GM18861 (cell line): ENCODE measurements around the gene CDIPT.

ENCODE experiments used
- ATAC-seq: cut with Tn5 transposase; IDR thresholded peaks from one replicate; pipeline ENCODE4 v1.9.1; 2021; ENCODE audit not compliant: unreplicated experiment

Gene CDIPT

GRCh38 chr16:29860218-29860617 lies 2.8 kb downstream of the CDIPT start:
- ATAC-seq, result no peak

- ATAC-seq, result no peak
Measured at GRCh38 chr16:29858974-29859373, 4.1 kb downstream of the CDIPT start.

- ATAC-seq, result no peak
Measured at GRCh38 chr16:29858149-29858849, 4.7 kb downstream of the CDIPT start.

GRCh38 chr16:29857133-29857760 lies 5.8 kb downstream of the CDIPT start:
- no peak for ATAC-seq

GRCh38 chr16:29854520-29855100 lies 8.4 kb downstream of the CDIPT start:
- no peak for ATAC-seq

GRCh38 chr16:29852654-29853053 lies 10.4 kb downstream of the CDIPT start:
- no peak for ATAC-seq

GRCh38 chr16:29850998-29851397 lies 12.0 kb downstream of the CDIPT start:
- ATAC-seq, result no peak

- ATAC-seq, result no peak
Measured at GRCh38 chr16:29849505-29849904, 13.5 kb downstream of the CDIPT start.

GRCh38 chr16:29848420-29849297 lies 14.4 kb downstream of the CDIPT start:
- no peak for ATAC-seq

GRCh38 chr16:29845656-29846055 lies 17.4 kb downstream of the CDIPT start:
- no peak for ATAC-seq

GRCh38 chr16:29844575-29845331 lies 18.3 kb downstream of the CDIPT start:
- ATAC-seq, result no peak

- ATAC-seq, result no peak
Measured at GRCh38 chr16:29843931-29844330, 19.1 kb downstream of the CDIPT start.

GRCh38 chr16:29842732-29843346 lies 20.2 kb downstream of the CDIPT start:
- no peak for ATAC-seq

- ATAC-seq, result no peak
Measured at GRCh38 chr16:29841631-29842030, 21.4 kb downstream of the CDIPT start.

- no peak for ATAC-seq
Measured at GRCh38 chr16:29840240-29840639, 22.8 kb downstream of the CDIPT start.

GRCh38 chr16:29839822-29840221 lies 23.2 kb downstream of the CDIPT start:
- no peak for ATAC-seq

GRCh38 chr16:29837841-29838240 lies 25.2 kb downstream of the CDIPT start:
- ATAC-seq, result no peak

- no peak for ATAC-seq
Measured at GRCh38 chr16:29836623-29837022, 26.4 kb downstream of the CDIPT start.

- ATAC-seq, result no peak
Measured at GRCh38 chr16:29835926-29836325, 27.1 kb downstream of the CDIPT start.

- no peak for ATAC-seq
Measured at GRCh38 chr16:29834079-29834478, 28.9 kb downstream of the CDIPT start.
